Glutamatergic neuron (in vitro differentiated cells): ENCODE measurements around the gene CELA2B. TPM values are rescaled to one million over a fixed set of nuclear protein-coding genes. Genes with fewer than 3 reads are reported as not detected.
A peak's percentile ranks its signal among the peaks of the same experiment; 100 is the strongest.

Experiments
- DNase-seq: peaks from one replicate; pipeline ENCODE4 v3.0.0; 2022
- H3K27ac Mint-ChIP-seq: one replicate; pipeline ENCODE4 v1.8.0; 2020; ENCODE audit warnings: mild to moderate bottlenecking, mixed read lengths, inconsistent platforms; ENCODE audit not compliant: unreplicated experiment
- H3K27me3 Mint-ChIP-seq: one replicate; pipeline ENCODE4 v1.8.0; 2020; ENCODE audit warnings: mild to moderate bottlenecking, moderate library complexity, mixed read lengths, inconsistent platforms; ENCODE audit not compliant: unreplicated experiment
- H3K36me3 Mint-ChIP-seq: one replicate; pipeline ENCODE4 v1.8.0; 2020; ENCODE audit warnings: mild to moderate bottlenecking, mixed read lengths, inconsistent platforms; ENCODE audit not compliant: unreplicated experiment
- H3K4me1 Mint-ChIP-seq: one replicate; pipeline ENCODE4 v1.8.0; 2020; ENCODE audit warnings: mild to moderate bottlenecking, low read depth, mixed read lengths, inconsistent platforms; ENCODE audit not compliant: unreplicated experiment
- H3K4me3 Mint-ChIP-seq: one replicate; pipeline ENCODE4 v1.8.0; 2020; ENCODE audit warnings: mild to moderate bottlenecking, mixed read lengths, inconsistent platforms; ENCODE audit not compliant: unreplicated experiment
- H3K9me3 Mint-ChIP-seq: one replicate; pipeline ENCODE4 v1.8.0; 2020; ENCODE audit warnings: mild to moderate bottlenecking, moderate library complexity, mixed read lengths, inconsistent platforms; ENCODE audit not compliant: unreplicated experiment
- CTCF ChIP-seq: fragments of 200-600 bp; sonication (generic); IDR thresholded peaks from one replicate; pipeline ENCODE4 v1.5.0; 2021; ENCODE audit not compliant: partially characterized antibody, unreplicated experiment
- total RNA-seq: library from RNA; stranded (reverse); fragmentation: NEBNext Ultra II Directional; extraction: Animal tissue kit (Norgen Biotek cat#: 25700); gene quantifications from one replicate; pipeline ENCODE4 v1.2.1, GENCODE V29; 2021; ENCODE audit not compliant: unreplicated experiment

Gene CELA2B
- total RNA-seq, 1 donor from 2014 or later: not detected

- peaks cover 2% of the 10 kb centered on the region for H3K27me3 Mint-ChIP-seq
- H3K9me3 Mint-ChIP-seq: peaks cover 7% of the 10 kb centered on the region
- peaks cover 5% of the 10 kb centered on the region for H3K36me3 Mint-ChIP-seq
- H3K27ac Mint-ChIP-seq: no peak overlapping the region
- peaks cover 4% of the 10 kb centered on the region for H3K4me1 Mint-ChIP-seq
- H3K4me3 Mint-ChIP-seq: peak overlapping the region; percentile 80
- DNase-seq: no peak
- no peak for TF ChIP-seq CTCF
Measured at GRCh38 chr1:15445390-15446122, 30.3 kb upstream of the CELA2B start.

GRCh38 chr1:15446212-15446611 is 29.7 kb upstream of the CELA2B start:
- H3K36me3 Mint-ChIP-seq: peaks cover 5% of the 10 kb centered on the region
- TF ChIP-seq CTCF: no peak
- H3K4me1 Mint-ChIP-seq: peaks cover 4% of the 10 kb centered on the region
- peaks cover 2% of the 10 kb centered on the region for H3K27me3 Mint-ChIP-seq
- DNase-seq: no peak
- no peak overlapping the region for H3K27ac Mint-ChIP-seq
- H3K9me3 Mint-ChIP-seq: peaks cover 6% of the 10 kb centered on the region
- H3K4me3 Mint-ChIP-seq: peak overlapping the region; percentile 80

- H3K27ac Mint-ChIP-seq: no peak overlapping the region
- no peak overlapping the region for H3K4me3 Mint-ChIP-seq
- TF ChIP-seq CTCF: no peak
- peaks cover 4% of the 10 kb centered on the region for H3K4me1 Mint-ChIP-seq
- no peak for DNase-seq
- H3K9me3 Mint-ChIP-seq: peaks cover 6% of the 10 kb centered on the region
- H3K36me3 Mint-ChIP-seq: peaks cover 5% of the 10 kb centered on the region
- peaks cover 2% of the 10 kb centered on the region for H3K27me3 Mint-ChIP-seq
Measured at GRCh38 chr1:15448877-15449462, 26.9 kb upstream of the CELA2B start.

GRCh38 chr1:15449567-15449966 is 26.3 kb upstream of the CELA2B start:
- H3K27ac Mint-ChIP-seq: no peak overlapping the region
- H3K9me3 Mint-ChIP-seq: peaks cover 6% of the 10 kb centered on the region
- no peak for TF ChIP-seq CTCF
- H3K36me3 Mint-ChIP-seq: peaks cover 5% of the 10 kb centered on the region
- H3K27me3 Mint-ChIP-seq: peaks cover 2% of the 10 kb centered on the region
- no peak overlapping the region for H3K4me3 Mint-ChIP-seq
- H3K4me1 Mint-ChIP-seq: peaks cover 4% of the 10 kb centered on the region
- no peak for DNase-seq
